ENCODE data around the gene TAS2R1.

Gene TAS2R1

DNA sequence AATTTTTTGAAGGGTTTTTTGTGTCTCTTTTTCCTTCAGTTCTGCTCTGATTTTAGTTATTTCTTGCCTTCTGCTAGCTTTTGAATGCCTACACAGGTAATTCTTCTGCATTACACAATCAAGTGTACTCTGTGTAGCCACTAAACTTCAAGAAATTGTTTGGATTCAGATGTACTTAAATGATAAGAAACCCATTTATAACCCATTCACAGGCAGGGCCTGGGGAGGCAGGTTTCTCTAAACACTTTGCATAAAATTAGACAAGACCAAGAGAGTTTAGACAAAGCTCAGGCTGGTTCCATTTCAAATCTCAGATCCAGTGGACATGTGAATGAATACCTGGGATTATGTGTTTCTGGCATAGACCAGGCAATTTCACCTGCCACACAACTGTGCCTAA lies 43.0 kb downstream of the TAS2R1 start:
- no peak for DNase-seq

DNA sequence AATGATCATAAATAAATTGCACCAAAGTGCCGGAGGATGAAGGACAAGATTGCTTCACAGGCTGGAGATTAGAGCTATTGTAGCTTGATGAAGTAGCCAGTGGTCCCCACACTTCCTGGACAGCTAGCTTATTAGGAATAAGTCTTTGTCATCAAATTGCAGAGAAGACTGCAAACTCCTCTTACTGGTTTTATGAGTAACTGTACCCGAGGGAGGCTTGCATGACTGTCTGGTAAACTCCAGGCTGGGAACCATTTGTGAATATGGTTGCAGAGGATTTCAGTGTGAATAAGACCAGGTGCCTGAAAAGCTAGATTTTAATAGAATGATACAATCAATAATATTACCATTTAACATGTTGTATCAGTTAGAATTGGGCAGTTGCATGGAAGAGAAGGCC lies 47.7 kb downstream of the TAS2R1 start:
- DNase-seq: no peak
